IPS-15b (cell line): ENCODE data around the gene SCRN2.

Experiments used
- H3K27me3 ChIP-seq: one replicate; pipeline ENCODE4 v1.6.1; 2013; ENCODE audit warnings: low read length; ENCODE audit not compliant: control insufficient read depth, insufficient read depth
- H3K36me3 ChIP-seq: one replicate; pipeline ENCODE4 v1.6.1; 2013; ENCODE audit warnings: low read length; ENCODE audit not compliant: control insufficient read depth, insufficient read depth
- H3K4me1 ChIP-seq: one replicate; pipeline ENCODE4 v1.6.1; 2013; ENCODE audit warnings: mild to moderate bottlenecking, low read length; ENCODE audit not compliant: control insufficient read depth, insufficient read depth
- H3K4me3 ChIP-seq: one replicate; pipeline ENCODE4 v1.5.1; 2013; ENCODE audit warnings: low read depth, low read length
- H3K9ac ChIP-seq: one replicate; pipeline ENCODE4 v1.6.1; 2013; ENCODE audit warnings: low read depth, mild to moderate bottlenecking, low read length
- H3K9me3 ChIP-seq: one replicate; pipeline ENCODE4 v1.6.1; 2013; ENCODE audit warnings: mild to moderate bottlenecking, low read length; ENCODE audit not compliant: control insufficient read depth, insufficient read depth

Gene SCRN2

DNA sequence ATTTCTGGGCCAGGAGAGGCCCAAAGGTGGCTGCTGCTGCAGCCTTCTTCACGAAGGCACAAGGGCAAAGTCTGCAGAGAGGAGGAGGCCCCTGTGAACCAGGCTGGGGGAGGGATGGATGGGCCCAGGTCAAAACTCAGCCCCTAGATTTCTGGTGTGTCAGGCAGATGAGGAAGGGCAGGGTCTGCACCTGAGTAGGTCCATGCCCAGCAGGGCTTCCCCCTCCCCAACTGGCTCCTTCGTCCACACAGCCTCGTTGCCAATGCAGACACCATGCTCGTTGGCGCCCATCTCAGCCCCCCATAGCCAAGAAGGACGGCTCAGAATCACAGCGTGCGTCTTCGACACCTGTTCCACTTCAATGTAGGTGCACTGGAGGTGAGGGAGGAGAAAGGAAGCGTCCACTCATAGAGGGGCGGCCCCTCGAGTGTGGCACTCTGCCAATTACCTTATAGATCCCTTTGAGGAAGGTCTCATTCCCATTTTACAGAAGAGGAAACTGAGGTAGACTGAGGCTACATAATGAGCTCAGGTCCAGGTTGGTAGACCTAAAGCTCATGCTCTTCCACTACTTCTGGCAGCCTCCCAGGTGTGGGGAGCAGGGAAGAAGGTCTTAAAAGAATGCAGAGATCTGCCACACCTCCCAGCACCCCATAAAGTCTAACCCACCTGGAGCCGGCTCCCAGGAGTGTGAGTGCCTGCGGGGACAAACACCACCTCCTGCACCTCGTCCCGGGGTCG, 902 bp downstream of the SCRN2 start:
- H3K27me3 ChIP-seq, result peaks cover 11% of the 10 kb centered on the region
- peaks cover 7% of the 10 kb centered on the region for H3K4me1 ChIP-seq
- H3K9ac ChIP-seq, result peak overlapping the region; percentile 65
- H3K36me3 ChIP-seq, result peaks cover 5% of the 10 kb centered on the region
- no peaks in the 10 kb centered on the region for H3K9me3 ChIP-seq
- peak overlapping the region; percentile 87 for H3K4me3 ChIP-seq

DNA sequence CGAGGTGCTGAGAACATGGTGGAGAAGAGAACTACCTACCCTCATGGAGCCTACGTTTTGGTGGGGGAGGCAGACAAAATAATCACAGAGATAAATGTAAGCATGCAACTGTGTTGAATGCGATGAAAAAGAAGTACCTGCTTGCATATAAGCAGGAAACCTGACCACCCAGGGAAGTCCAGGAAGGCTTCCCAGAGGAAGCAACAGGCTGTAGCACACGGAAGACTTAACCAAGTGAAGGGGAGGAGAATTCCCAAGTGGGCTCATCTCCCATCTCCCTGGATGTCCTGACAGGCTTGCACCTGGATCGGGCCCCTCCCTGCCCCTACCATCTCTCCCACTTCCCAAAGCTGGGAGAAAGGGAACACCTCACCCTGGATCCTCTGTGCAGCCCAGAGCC, 2.0 kb downstream of the SCRN2 start:
- Histone ChIP-seq H3K9me3 (no peaks in the 10 kb centered on the region), H3K36me3 (peaks cover 5% of the 10 kb centered on the region), H3K4me1 (peaks cover 4% of the 10 kb centered on the region), H3K9ac (no peak overlapping the region), H3K27me3 (peaks cover under 1% of the 10 kb centered on the region), H3K4me3 (no peak overlapping the region)

DNA sequence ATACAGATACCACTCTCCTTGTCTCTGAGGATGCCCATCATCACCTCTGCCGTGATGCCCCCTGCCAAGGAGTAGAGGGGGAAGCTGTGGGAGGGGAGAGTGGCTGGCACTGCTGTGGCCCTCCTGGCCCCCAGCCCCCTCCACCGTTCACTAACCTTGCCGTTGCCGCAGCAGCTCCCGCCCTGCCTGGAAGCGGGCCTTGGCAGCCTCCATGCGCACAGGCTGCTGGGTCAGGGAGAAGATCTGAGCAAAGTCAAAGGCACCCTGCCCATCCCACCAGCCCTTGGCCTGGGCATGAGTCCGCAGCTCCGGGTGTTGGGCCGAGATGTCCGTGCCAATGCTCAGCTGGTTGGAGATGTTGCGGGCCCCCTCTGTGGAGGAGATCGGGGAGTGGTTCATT, 2.4 kb downstream of the SCRN2 start:
- Histone ChIP-seq H3K27me3 (no peaks in the 10 kb centered on the region), H3K4me3 (no peak overlapping the region), H3K4me1 (peaks cover 4% of the 10 kb centered on the region)

DNA sequence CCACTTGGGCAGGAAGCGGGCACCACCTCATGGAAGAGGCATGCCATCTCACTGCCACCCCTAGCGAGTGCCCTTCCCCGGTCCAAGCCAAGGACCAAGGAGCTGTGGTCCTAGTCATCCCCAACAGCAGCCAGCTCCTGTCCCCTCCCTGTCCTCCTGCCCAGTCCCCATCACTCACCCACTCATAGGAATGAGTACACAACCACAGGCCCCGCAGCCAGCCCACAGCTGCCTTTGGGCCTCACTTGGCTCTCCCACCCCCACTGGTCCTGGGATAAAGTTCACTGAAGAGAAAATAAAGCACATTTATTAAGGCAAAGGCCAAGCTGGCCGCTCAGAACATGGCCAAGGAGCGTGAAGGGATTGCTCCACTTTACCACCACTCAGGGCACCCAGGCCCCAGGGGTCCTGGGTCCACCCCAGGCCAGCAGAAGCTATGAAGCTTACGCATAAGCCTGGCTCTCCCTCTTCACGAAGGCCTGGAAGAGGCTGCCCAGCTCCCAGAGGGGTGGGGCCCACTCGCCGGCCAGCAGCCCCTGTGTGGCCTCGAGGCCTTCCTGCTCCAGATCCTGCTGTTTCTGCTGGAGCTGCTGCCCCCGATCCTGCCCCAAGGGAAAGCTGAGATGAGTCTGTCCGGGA, 3.6 kb downstream of the SCRN2 start:
- Histone ChIP-seq H3K4me1 (peaks cover 4% of the 10 kb centered on the region), H3K9me3 (no peaks in the 10 kb centered on the region), H3K9ac (no peak overlapping the region), H3K4me3 (no peak overlapping the region), H3K36me3 (peaks cover 5% of the 10 kb centered on the region), H3K27me3 (no peaks in the 10 kb centered on the region)

More for the DNA sequence above, 2.4 kb downstream of the SCRN2 start:
- Histone ChIP-seq H3K36me3 (peaks cover 5% of the 10 kb centered on the region), H3K9me3 (no peaks in the 10 kb centered on the region), H3K9ac (no peak overlapping the region)

DNA sequence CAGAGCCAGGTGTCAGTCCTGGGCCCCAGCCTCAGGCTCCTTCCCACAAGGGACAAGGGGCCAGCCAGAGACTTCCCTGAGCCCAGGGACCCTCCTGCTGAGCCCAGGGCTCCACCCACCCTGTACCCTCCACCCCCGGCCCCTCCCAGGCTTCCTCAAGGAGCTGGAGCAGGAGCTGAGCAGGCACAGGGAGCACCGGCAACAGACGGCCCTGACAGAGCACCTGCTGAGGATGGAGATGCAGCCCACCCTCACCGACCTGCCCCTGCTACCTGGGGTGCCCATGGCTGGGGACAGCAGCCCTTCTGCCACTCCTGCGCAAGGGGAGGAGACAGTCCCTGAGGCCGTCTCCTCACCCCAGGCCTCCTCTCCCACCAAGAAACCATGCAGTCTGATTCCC, 4.5 kb downstream of the SCRN2 start:
- Histone ChIP-seq H3K36me3 (peaks cover 5% of the 10 kb centered on the region), H3K9ac (no peak overlapping the region), H3K27me3 (no peaks in the 10 kb centered on the region), H3K9me3 (no peaks in the 10 kb centered on the region), H3K4me1 (peaks cover 4% of the 10 kb centered on the region), H3K4me3 (no peak overlapping the region)

DNA sequence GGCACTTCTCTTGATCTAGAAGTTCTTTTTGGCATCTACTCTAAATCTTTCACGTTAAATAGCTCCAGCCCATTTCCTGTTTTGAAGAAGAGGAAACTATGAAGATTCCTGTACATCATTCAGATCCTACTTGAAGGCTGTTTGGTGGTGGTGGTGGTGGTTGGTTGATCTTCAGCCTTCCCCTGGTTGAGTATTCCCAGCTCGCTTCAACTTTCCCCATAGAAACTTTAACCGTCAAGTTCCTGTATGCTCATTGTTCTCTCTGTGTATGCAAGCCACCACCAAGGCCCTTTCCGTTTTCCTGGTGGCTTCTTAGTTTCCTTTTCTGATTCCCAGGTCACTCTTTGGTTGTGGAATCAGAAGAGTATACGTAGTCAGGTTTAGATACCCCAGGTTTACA, 6.3 kb downstream of the SCRN2 start:
- H3K9ac ChIP-seq, result no peak overlapping the region
- peaks cover 7% of the 10 kb centered on the region for H3K36me3 ChIP-seq
- no peaks in the 10 kb centered on the region for H3K27me3 ChIP-seq
- no peaks in the 10 kb centered on the region for H3K4me1 ChIP-seq
- no peaks in the 10 kb centered on the region for H3K9me3 ChIP-seq
- H3K4me3 ChIP-seq, result no peak overlapping the region

DNA sequence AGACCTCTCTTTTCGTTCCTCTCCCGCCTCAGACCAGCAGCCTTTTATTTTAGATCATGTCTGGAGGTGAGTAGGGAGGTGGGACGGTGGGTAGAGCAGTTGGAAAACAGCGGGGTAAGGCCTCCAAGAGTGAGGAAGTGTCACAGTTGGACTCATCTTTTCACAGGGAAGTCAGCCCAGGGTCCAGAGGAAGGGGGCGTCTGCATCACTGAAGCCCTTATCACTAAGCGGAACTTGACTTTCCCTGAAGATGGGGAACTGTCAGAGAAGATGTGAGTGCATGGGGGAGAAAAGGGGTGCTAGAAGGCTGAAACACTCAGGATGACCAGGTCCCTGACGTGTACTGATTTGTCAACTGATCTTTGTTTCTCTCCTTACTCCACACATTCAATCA, 9.1 kb downstream of the SCRN2 start:
- H3K9ac ChIP-seq, result peak overlapping the region; percentile 32
- peak overlapping the region; percentile 100 for H3K4me3 ChIP-seq
- H3K27me3 ChIP-seq, result no peaks in the 10 kb centered on the region
- peaks cover 12% of the 10 kb centered on the region for H3K36me3 ChIP-seq
- no peaks in the 10 kb centered on the region for H3K4me1 ChIP-seq
- no peaks in the 10 kb centered on the region for H3K9me3 ChIP-seq

DNA sequence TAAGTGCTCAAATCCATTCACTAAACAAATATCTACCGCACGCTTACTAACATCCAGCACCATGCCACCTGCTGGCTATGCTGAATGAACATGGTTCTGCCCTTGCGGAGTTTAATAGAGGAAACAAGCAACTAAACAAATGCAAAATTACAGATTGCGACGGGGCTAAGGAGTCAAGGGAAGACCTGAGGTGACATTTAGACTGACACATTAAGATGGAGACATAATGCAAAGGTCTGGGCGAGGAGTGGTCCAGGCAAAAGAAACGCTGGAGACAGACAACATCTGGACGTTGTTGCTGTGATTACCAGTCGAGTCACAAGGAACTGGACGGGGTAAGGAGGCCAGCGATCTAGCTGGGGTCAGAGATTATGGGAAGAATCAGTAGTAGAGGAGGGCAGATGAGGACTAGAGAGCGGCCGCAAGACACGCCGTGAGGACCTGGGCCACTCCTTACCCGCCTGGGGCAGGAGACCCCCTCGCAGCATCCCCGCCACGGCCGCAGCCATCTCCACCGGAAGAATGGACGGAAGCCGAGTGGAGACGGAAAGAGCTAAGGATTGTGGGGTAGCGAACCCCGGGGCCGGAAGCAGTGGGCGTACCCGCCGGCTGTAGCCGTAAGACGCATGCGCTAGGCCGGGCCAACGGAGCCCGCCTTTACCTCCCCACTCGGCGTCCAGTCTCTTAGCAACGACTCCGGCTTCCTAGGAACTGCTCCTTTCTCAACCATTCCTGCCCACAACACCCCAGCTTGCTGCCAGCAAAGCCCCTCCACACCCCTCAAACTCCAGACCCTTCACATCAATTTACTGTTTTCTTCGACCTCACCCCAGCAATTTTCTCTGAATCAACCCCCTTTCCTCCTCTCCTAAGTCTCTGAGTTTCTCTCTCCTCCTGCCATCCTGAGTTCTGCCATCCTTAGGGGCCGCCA, 9.8 kb downstream of the SCRN2 start, which contains the start of the genes LRRC46 and MRPL10:
Gene LRRC46, plus strand, starts transcription at position 668 of the 931 bp plus-strand sequence. CDS start 320 bp downstream, outside the sequence.
Gene MRPL10, minus strand, starts transcription at position 539 of the 931 bp plus-strand sequence. Its CDS starts 30 bp downstream, at position 509.
- Histone ChIP-seq H3K36me3 (peaks cover 18% of the 10 kb centered on the region), H3K4me3 (peak within 1 kb of the TSS; percentile 100), H3K9me3 (no peaks in the 10 kb centered on the region), H3K9ac (peak within 1 kb of the TSS; percentile 96), H3K27me3 (no peaks in the 10 kb centered on the region), H3K4me1 (no peaks in the 10 kb centered on the region)

DNA sequence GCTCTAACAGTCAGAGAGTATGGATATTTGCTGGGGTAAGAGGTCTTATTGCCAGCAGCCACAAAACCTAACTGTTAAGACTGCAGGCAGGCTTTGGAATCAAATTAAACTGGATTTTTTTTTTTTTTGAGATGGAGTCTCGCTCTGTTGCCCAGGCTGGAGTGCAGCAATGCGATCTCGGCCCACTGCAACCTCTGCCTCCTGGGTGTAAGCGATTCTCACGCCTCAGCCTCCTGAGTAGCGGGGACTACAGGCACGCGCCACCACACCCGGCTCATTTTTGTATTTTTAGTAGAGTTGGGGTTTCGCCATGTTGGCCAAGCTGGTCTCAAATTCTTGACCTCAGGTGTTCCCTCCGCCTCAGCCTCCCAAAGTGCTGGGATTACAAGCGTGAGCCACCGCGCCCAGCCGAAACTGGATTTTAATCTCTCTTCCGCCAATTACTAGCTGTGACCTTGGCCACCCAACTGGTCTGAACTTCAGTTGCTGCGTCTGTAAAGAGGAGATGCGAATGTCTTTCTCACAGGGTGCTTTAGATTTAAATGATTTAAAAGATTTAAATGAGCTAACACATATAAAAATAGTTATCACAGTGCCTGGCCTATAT, 10.6 kb downstream of the SCRN2 start:
- Histone ChIP-seq H3K9me3 (no peaks in the 10 kb centered on the region), H3K4me3 (peak overlapping the region; percentile 100), H3K4me1 (no peaks in the 10 kb centered on the region), H3K9ac (peak overlapping the region; percentile 96), H3K36me3 (peaks cover 22% of the 10 kb centered on the region), H3K27me3 (no peaks in the 10 kb centered on the region)

DNA sequence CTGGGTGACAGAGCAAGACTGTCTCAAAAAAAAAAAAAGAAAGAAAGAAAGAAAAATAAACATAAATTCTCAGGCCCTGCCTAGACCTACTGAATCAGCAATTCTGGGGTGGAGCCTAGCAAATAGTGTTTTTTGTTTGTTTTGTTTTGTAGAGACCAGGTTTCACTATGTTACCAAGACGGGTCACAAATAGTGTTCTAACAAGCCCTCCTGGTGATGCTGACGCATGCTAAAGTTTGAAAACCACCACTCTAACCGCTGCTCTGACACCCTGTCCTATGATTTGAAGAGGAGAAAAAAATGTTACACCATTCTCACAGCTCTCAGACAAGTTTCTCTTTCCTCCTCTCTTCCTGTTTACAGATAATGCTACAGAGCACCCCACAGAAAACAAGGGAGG, 11.2 kb downstream of the SCRN2 start:
- Histone ChIP-seq H3K4me3 (no peak overlapping the region), H3K9ac (no peak overlapping the region), H3K9me3 (no peaks in the 10 kb centered on the region), H3K27me3 (no peaks in the 10 kb centered on the region), H3K36me3 (peaks cover 24% of the 10 kb centered on the region), H3K4me1 (no peaks in the 10 kb centered on the region)

DNA sequence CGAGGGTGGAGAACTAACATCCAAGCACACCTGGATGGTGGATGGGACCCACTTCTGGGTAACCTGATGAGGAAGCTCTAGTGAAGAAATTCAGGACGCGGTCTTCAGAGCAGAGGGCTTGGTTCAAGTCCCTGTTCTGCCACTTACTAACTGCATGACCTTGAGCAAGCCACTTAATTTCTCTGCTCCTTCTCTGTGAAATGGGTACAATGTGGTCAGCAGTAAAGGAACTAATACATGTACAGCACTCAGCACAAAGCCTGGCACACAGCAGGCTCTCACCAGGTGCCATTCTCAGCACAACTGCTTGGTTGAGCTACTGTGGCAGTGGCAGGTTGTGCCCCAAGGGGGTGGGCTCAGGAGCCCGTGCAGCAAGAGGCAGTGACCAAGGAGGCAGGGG, 17.6 kb downstream of the SCRN2 start:
- no peak overlapping the region for H3K9ac ChIP-seq
- peaks cover 21% of the 10 kb centered on the region for H3K36me3 ChIP-seq
- H3K4me3 ChIP-seq, result no peak overlapping the region

More for the DNA sequence above, 17.6 kb downstream of the SCRN2 start:
- Histone ChIP-seq H3K4me1 (peaks cover 2% of the 10 kb centered on the region), H3K27me3 (no peaks in the 10 kb centered on the region), H3K9me3 (no peaks in the 10 kb centered on the region)
